HUES64 (cell line): ENCODE results near the gene PRKAR2B.

ENCODE experiments used
- H3K27ac ChIP-seq: 2 replicates; pipeline ENCODE4 v1.7.0; 2013; ENCODE audit warnings: low read depth, low read length, inconsistent platforms
- H3K27me3 ChIP-seq: 2 replicates; pipeline ENCODE4 v1.6.1; 2013; ENCODE audit warnings: mild to moderate bottlenecking, low read length; ENCODE audit not compliant: insufficient read depth
- H3K36me3 ChIP-seq: 2 replicates; pipeline ENCODE4 v1.6.1; 2013; ENCODE audit warnings: mild to moderate bottlenecking, low read length; ENCODE audit not compliant: insufficient read depth
- H3K4me1 ChIP-seq: 2 replicates; pipeline ENCODE4 v1.6.1; 2013; ENCODE audit warnings: mild to moderate bottlenecking, low read length, moderate library complexity; ENCODE audit not compliant: insufficient read depth
- H3K4me3 ChIP-seq: 2 replicates; pipeline ENCODE4 v1.5.1; 2013; ENCODE audit warnings: mild to moderate bottlenecking, low read length, moderate library complexity
- H3K9ac ChIP-seq: 2 replicates; pipeline ENCODE4 v1.6.1; 2013; ENCODE audit warnings: mild to moderate bottlenecking, low read depth, low read length
- H3K9me3 ChIP-seq: 2 replicates; pipeline ENCODE4 v1.6.1; 2013; ENCODE audit warnings: low read depth, low read length; ENCODE audit not compliant: insufficient read depth
- WGBS: fragments of 150-250, 120-280 bp; methylation state at CpG from one replicate; pipeline ENCODE4 v1.1.7; 2013; ENCODE audit warnings: missing lambda C conversion rate; 5-methylcytosine and 5-hydroxymethylcytosine counted together

PRKAR2B gene

GRCh38 chr7:107201795-107202450, 157.4 kb downstream of the PRKAR2B start:
- Histone ChIP-seq H3K27ac (no peak overlapping the region), H3K4me3 (no peak overlapping the region), H3K4me1 (no peaks in the 10 kb centered on the region), H3K27me3 (no peaks in the 10 kb centered on the region), H3K36me3 (peaks cover 69% of the 10 kb centered on the region), H3K9me3 (no peaks in the 10 kb centered on the region), H3K9ac (no peak overlapping the region)
- 95% methylated on average over 4 of the region's 4 CpGs for WGBS

- H3K36me3 ChIP-seq, result peaks cover 57% of the 10 kb centered on the region
- 95% methylated on average over 7 of the region's 7 CpGs for WGBS
These were observed 159.1 kb downstream of the PRKAR2B start for GRCh38 chr7:107203607-107204006.

GRCh38 chr7:107206136-107206535, 161.6 kb downstream of the PRKAR2B start:
- H3K36me3 ChIP-seq, result peaks cover 49% of the 10 kb centered on the region
- 95% methylated on average over 6 of the region's 6 CpGs for WGBS

More at GRCh38 chr7:107203607-107204006, 159.1 kb downstream of the PRKAR2B start:
- no peak overlapping the region for H3K4me3 ChIP-seq
- no peaks in the 10 kb centered on the region for H3K9me3 ChIP-seq
- H3K9ac ChIP-seq, result no peak overlapping the region
- H3K27ac ChIP-seq, result no peak overlapping the region
- H3K4me1 ChIP-seq, result no peaks in the 10 kb centered on the region
- H3K27me3 ChIP-seq, result no peaks in the 10 kb centered on the region

DNA sequence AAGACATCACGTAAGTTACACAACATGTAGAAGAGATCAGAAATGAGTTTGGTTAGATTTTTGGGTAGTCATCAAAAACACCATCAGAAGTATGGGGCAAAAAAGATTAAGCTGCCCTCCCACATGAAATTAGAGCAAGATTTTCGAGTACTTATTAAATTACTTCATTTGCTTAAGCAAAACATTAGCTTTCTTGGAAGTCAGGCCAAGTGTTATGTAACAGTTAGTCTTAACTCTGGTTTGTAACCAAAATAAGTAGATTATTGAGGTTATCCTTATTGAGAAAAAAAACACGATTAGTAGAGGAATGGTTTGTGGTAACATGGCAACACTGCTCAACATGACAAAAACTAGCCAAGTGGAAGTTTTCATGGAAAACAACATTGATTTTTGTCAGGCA, 162.2 kb downstream of the PRKAR2B start:
- H3K9ac ChIP-seq, result no peak overlapping the region
- no peak overlapping the region for H3K4me3 ChIP-seq
- no peaks in the 10 kb centered on the region for H3K4me1 ChIP-seq
- no peaks in the 10 kb centered on the region for H3K27me3 ChIP-seq
- no peak overlapping the region for H3K27ac ChIP-seq
- peaks cover 43% of the 10 kb centered on the region for H3K36me3 ChIP-seq
- H3K9me3 ChIP-seq, result no peaks in the 10 kb centered on the region
- WGBS, result over 99% methylated on average over 3 of the region's 3 CpGs

More at GRCh38 chr7:107206136-107206535, 161.6 kb downstream of the PRKAR2B start:
- H3K4me3 ChIP-seq, result no peak overlapping the region
- H3K27me3 ChIP-seq, result no peaks in the 10 kb centered on the region
- H3K27ac ChIP-seq, result no peak overlapping the region
- no peaks in the 10 kb centered on the region for H3K4me1 ChIP-seq
- no peak overlapping the region for H3K9ac ChIP-seq
- H3K9me3 ChIP-seq, result no peaks in the 10 kb centered on the region

DNA sequence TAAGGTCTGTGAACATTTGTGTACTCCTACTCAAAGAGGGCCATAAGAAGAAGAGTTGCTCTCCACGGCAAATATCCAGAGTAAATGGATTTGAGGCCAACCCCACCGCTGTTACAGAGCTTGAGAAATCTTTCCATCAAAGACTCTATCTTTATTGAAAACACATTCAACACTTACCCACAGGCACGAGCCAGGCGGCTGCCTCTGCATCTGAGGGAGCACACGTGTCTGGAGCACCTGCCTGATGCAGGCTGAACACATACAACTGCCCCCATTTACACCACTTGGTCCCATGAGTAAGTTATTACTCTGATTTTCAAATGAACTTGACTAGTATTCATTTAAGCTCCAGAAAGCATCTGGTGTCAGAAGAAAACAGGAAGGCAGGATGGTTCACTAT, 163.0 kb downstream of the PRKAR2B start:
- H3K27me3 ChIP-seq, result no peaks in the 10 kb centered on the region
- peaks cover 36% of the 10 kb centered on the region for H3K36me3 ChIP-seq
- no peak overlapping the region for H3K4me3 ChIP-seq
- H3K4me1 ChIP-seq, result no peaks in the 10 kb centered on the region
- H3K9ac ChIP-seq, result no peak overlapping the region
- no peaks in the 10 kb centered on the region for H3K9me3 ChIP-seq
- no peak overlapping the region for H3K27ac ChIP-seq
- 93% methylated on average over 5 of the region's 5 CpGs for WGBS

- Histone ChIP-seq H3K27me3 (no peaks in the 10 kb centered on the region), H3K27ac (no peak overlapping the region), H3K9me3 (no peaks in the 10 kb centered on the region), H3K9ac (no peak overlapping the region), H3K36me3 (peaks cover 30% of the 10 kb centered on the region), H3K4me3 (no peak overlapping the region), H3K4me1 (no peaks in the 10 kb centered on the region)
- WGBS, result 94% methylated on average over 3 of the region's 3 CpGs
These were observed 163.6 kb downstream of the PRKAR2B start for GRCh38 chr7:107208024-107208521.

DNA sequence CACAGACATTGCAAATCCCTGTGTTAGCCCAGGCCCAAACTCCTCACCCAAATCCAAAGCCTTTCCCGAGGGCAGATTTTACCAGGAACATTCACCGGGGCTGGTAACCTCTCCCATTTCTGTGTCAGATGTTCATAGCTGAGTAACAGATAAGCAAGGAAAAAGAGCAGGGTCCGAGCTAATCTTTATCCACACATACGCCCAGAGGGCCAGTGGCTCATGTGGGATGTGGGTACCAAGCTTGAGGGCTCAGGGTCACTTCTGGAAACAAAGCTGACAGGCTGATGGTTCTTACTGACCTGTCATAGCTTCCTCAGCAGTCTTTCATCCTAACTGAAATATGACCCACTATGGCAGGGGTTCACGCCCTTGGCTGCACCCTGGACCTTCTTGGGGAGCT, 164.1 kb downstream of the PRKAR2B start:
- H3K4me1 ChIP-seq, result no peaks in the 10 kb centered on the region
- WGBS, result 93% methylated on average over 5 of the region's 5 CpGs
- no peak overlapping the region for H3K9ac ChIP-seq
- no peak overlapping the region for H3K27ac ChIP-seq
- no peaks in the 10 kb centered on the region for H3K27me3 ChIP-seq
- H3K4me3 ChIP-seq, result no peak overlapping the region
- no peaks in the 10 kb centered on the region for H3K9me3 ChIP-seq
- H3K36me3 ChIP-seq, result peaks cover 25% of the 10 kb centered on the region

- 83% methylated on average over 4 of the region's 4 CpGs for WGBS
These were observed 165.1 kb downstream of the PRKAR2B start for GRCh38 chr7:107209565-107209964.

GRCh38 chr7:107210400-107210799, 165.9 kb downstream of the PRKAR2B start:
- Histone ChIP-seq H3K27me3 (no peaks in the 10 kb centered on the region), H3K27ac (no peak overlapping the region), H3K36me3 (peaks cover 14% of the 10 kb centered on the region), H3K9me3 (no peaks in the 10 kb centered on the region), H3K4me1 (no peaks in the 10 kb centered on the region), H3K4me3 (no peak overlapping the region), H3K9ac (no peak overlapping the region)
- 85% methylated on average over 4 of the region's 4 CpGs for WGBS

More at GRCh38 chr7:107209565-107209964, 165.1 kb downstream of the PRKAR2B start:
- no peak overlapping the region for H3K9ac ChIP-seq
- H3K27me3 ChIP-seq, result no peaks in the 10 kb centered on the region
- no peaks in the 10 kb centered on the region for H3K9me3 ChIP-seq
- H3K4me1 ChIP-seq, result no peaks in the 10 kb centered on the region
- H3K27ac ChIP-seq, result no peak overlapping the region
- H3K36me3 ChIP-seq, result peaks cover 15% of the 10 kb centered on the region
- H3K4me3 ChIP-seq, result no peak overlapping the region
